Measurements from ENCODE around the gene PRKAG2.

PRKAG2 gene

DNA sequence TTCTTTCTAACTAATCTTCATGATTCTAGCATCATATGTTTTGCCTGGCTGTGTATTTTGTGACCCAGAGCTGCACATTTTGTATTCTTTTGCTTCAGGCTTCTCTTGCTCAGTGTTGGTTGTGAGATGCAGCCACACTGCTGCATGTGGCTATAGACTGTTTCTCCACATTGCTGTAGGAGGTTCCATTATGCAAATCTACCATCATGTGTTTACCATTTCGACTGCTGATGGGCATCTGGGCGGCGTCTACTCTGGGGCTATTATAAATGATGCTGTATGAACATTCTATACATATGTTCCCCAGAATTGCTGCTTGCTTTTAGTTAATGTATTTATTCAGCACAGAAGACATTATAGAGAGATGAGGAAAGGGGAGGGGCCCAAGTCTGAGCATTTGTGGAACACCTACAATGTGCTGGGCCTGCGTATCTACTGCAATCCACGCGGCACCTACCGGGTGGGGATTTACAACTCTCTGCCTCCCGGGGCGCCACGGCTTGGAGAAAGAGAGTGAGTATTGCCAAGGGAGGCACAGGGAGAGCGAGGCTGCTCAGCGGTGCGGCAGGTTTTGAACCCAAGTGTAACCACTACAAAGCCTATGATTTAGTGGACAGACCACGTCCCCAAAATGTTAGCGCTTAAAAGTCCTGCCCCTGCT lies 172.5 kb downstream of the PRKAG2 start:
- Histone ChIP-seq H4K20me1 (ENCODE audit: insufficient read depth, low read length) (no peaks in the 10 kb centered on the region), H3K4me3 (ENCODE audit: low read length) (no peak overlapping the region), H3K4me1 (ENCODE audit: low read length) (peaks cover 14% of the 10 kb centered on the region), H3K9ac (ENCODE audit: low read length) (no peak overlapping the region), H3K79me2 (ENCODE audit: low read length) (no peaks in the 10 kb centered on the region), H3K36me3 (replicated peaks; ENCODE audit: low read depth, low read length) (no peaks in the 10 kb centered on the region), H3K9me3 (ENCODE audit: insufficient read depth, low read length) (no peaks in the 10 kb centered on the region), H3K27ac (ENCODE audit: low read length) (no peak overlapping the region), H2AFZ (ENCODE audit: low read depth, low read length) (no peak overlapping the region), H3K27me3 (ENCODE audit: low read depth, low read length) (peaks cover 16% of the 10 kb centered on the region), H3K4me2 (ENCODE audit: low read length) (no peak overlapping the region)
- TF ChIP-seq EZH2phosphoT487 (IDR thresholded peaks at IDR 0.05; ENCODE audit: low read depth), result no peak
- TF ChIP-seq, protein P1, sequence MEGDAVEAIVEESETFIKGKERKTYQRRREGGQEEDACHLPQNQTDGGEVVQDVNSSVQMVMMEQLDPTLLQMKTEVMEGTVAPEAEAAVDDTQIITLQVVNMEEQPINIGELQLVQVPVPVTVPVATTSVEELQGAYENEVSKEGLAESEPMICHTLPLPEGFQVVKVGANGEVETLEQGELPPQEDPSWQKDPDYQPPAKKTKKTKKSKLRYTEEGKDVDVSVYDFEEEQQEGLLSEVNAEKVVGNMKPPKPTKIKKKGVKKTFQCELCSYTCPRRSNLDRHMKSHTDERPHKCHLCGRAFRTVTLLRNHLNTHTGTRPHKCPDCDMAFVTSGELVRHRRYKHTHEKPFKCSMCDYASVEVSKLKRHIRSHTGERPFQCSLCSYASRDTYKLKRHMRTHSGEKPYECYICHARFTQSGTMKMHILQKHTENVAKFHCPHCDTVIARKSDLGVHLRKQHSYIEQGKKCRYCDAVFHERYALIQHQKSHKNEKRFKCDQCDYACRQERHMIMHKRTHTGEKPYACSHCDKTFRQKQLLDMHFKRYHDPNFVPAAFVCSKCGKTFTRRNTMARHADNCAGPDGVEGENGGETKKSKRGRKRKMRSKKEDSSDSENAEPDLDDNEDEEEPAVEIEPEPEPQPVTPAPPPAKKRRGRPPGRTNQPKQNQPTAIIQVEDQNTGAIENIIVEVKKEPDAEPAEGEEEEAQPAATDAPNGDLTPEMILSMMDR (IDR thresholded peaks at IDR 0.05; ENCODE audit: low read depth, low read length), result no peak

DNA sequence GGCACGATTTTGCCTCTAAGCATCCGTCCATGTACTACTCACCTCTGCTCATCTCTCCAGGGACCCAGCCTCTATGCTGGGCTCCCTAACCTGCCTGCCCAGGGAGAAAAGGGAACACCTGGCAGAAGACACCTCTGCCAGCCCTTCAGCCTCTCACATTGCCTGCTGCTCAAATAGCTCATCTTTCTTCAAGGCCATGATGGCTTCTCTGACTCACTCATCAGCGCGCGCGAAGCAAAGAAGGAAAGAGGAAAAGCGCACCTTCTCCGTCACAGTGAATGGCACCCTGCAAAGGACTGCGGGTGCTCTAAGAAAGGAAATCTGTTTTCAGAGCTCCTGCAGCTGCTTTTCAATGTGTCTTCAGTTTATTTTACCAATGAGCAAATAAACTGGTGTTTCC lies 174.0 kb downstream of the PRKAG2 start:
- TF ChIP-seq, protein P1 (IDR thresholded peaks at IDR 0.05; ENCODE audit: low read depth, low read length), result no peak
- TF ChIP-seq EZH2phosphoT487 (IDR thresholded peaks at IDR 0.05; ENCODE audit: low read depth), result no peak
- no peaks in the 10 kb centered on the region for H3K79me2 ChIP-seq (ENCODE audit: low read length)
- H3K4me1 ChIP-seq (ENCODE audit: low read length), result peaks cover 13% of the 10 kb centered on the region
- H3K4me3 ChIP-seq (ENCODE audit: low read length), result no peak overlapping the region
- H3K4me2 ChIP-seq (ENCODE audit: low read length), result no peak overlapping the region
- H3K27ac ChIP-seq (ENCODE audit: low read length), result no peak overlapping the region
- H2AFZ ChIP-seq (ENCODE audit: low read depth, low read length), result no peak overlapping the region
- peaks cover 16% of the 10 kb centered on the region for H3K27me3 ChIP-seq (ENCODE audit: low read depth, low read length)
- H3K9me3 ChIP-seq (ENCODE audit: insufficient read depth, low read length), result no peaks in the 10 kb centered on the region
- H3K9ac ChIP-seq (ENCODE audit: low read length), result no peak overlapping the region
- H3K36me3 ChIP-seq (replicated peaks; ENCODE audit: low read depth, low read length), result no peaks in the 10 kb centered on the region
- H4K20me1 ChIP-seq (ENCODE audit: insufficient read depth, low read length), result no peaks in the 10 kb centered on the region

- TF ChIP-seq EZH2phosphoT487 (IDR thresholded peaks at IDR 0.05; ENCODE audit: low read depth), result no peak
- TF ChIP-seq, protein P1 (IDR thresholded peaks at IDR 0.05; ENCODE audit: low read depth, low read length), result no peak
- Histone ChIP-seq H3K27me3 (ENCODE audit: low read depth, low read length) (0 out of 2 replicates have a peak, but pooled peaks cover under 1% of the 10 kb centered on the region), H3K9me3 (ENCODE audit: insufficient read depth, low read length) (no peaks in the 10 kb centered on the region), H3K4me3 (ENCODE audit: low read length) (no peak overlapping the region), H3K4me2 (ENCODE audit: low read length) (no peak overlapping the region), H3K36me3 (replicated peaks; ENCODE audit: low read depth, low read length) (no peaks in the 10 kb centered on the region), H4K20me1 (ENCODE audit: insufficient read depth, low read length) (no peaks in the 10 kb centered on the region), H3K79me2 (ENCODE audit: low read length) (no peaks in the 10 kb centered on the region), H2AFZ (ENCODE audit: low read depth, low read length) (no peak overlapping the region), H3K27ac (ENCODE audit: low read length) (no peak overlapping the region), H3K9ac (ENCODE audit: low read length) (no peak overlapping the region), H3K4me1 (ENCODE audit: low read length) (peaks cover under 1% of the 10 kb centered on the region)
These were observed 176.2 kb downstream of the PRKAG2 start for GRCh38 chr7:151700586-151701165.

- Histone ChIP-seq H3K27me3 (ENCODE audit: low read depth, low read length) (no peaks in the 10 kb centered on the region), H3K9ac (ENCODE audit: low read length) (no peak overlapping the region), H3K4me2 (ENCODE audit: low read length) (no peak overlapping the region), H3K27ac (ENCODE audit: low read length) (no peak overlapping the region), H3K9me3 (ENCODE audit: insufficient read depth, low read length) (no peaks in the 10 kb centered on the region), H3K4me3 (ENCODE audit: low read length) (no peak overlapping the region), H3K79me2 (ENCODE audit: low read length) (no peaks in the 10 kb centered on the region), H2AFZ (ENCODE audit: low read depth, low read length) (no peak overlapping the region), H3K4me1 (ENCODE audit: low read length) (no peaks in the 10 kb centered on the region), H3K36me3 (replicated peaks; ENCODE audit: low read depth, low read length) (no peaks in the 10 kb centered on the region), H4K20me1 (ENCODE audit: insufficient read depth, low read length) (no peaks in the 10 kb centered on the region)
- TF ChIP-seq, protein P1 (IDR thresholded peaks at IDR 0.05; ENCODE audit: low read depth, low read length), result no peak
- TF ChIP-seq EZH2phosphoT487 (IDR thresholded peaks at IDR 0.05; ENCODE audit: low read depth), result no peak
These were observed 177.0 kb downstream of the PRKAG2 start for GRCh38 chr7:151699928-151700319.
